Measurements from ENCODE around the gene UBASH3B.

Gene UBASH3B

GRCh38 chr11:122681735-122682134, 26.2 kb downstream of the UBASH3B start:
- no peak overlapping the region for H2AFZ ChIP-seq (ENCODE audit: low read length)

GRCh38 chr11:122682464-122682863, 26.9 kb downstream of the UBASH3B start:
- H3K79me2 ChIP-seq (ENCODE audit: insufficient read depth, low read length), result peaks cover 100% of the 10 kb centered on the region
- H2AFZ ChIP-seq (ENCODE audit: low read length), result no peak overlapping the region
- peaks cover 43% of the 10 kb centered on the region for H3K4me1 ChIP-seq (ENCODE audit: insufficient read depth, low read length, poor library complexity, severe bottlenecking)
- H3F3A ChIP-seq (ENCODE audit: low read depth), result no peaks in the 10 kb centered on the region
- H3K4me3 ChIP-seq (ENCODE audit: low read length, poor library complexity, severe bottlenecking), result no peak overlapping the region
- H3K4me2 ChIP-seq (ENCODE audit: low read depth, low read length, poor library complexity, severe bottlenecking), result no peak overlapping the region
- no peaks in the 10 kb centered on the region for H3K9me3 ChIP-seq (ENCODE audit: insufficient read depth, low read depth, low read length)
- H4K20me1 ChIP-seq (ENCODE audit: insufficient read depth, low read length, poor library complexity, severe bottlenecking), result peaks cover 17% of the 10 kb centered on the region
- no peak overlapping the region for H3K9ac ChIP-seq (ENCODE audit: low read depth, low read length, poor library complexity, severe bottlenecking)
- no peaks in the 10 kb centered on the region for H3K27me3 ChIP-seq (ENCODE audit: insufficient read depth, low read length, poor library complexity, severe bottlenecking)
- TF ChIP-seq EZH2phosphoT487 (IDR thresholded peaks at IDR 0.05; ENCODE audit: borderline replicate concordance) (no peak), CTCF (conservative IDR thresholded peaks at IDR 0.05; ENCODE audit: low read length) (no peak)
- no peaks in the 10 kb centered on the region for H3K9me2 ChIP-seq (replicated peaks; ENCODE audit: low read depth, low read length)
- H3K36me3 ChIP-seq (ENCODE audit: insufficient read depth, low read length), result peaks cover 31% of the 10 kb centered on the region; the same call in 1 of the 2 replicates

More at GRCh38 chr11:122681735-122682134, 26.2 kb downstream of the UBASH3B start:
- H3K4me2 ChIP-seq (ENCODE audit: low read depth, low read length, poor library complexity, severe bottlenecking), result no peak overlapping the region
- peaks cover 100% of the 10 kb centered on the region for H3K79me2 ChIP-seq (ENCODE audit: insufficient read depth, low read length)
- peaks cover 32% of the 10 kb centered on the region; the same call in 1 of the 2 replicates for H3K36me3 ChIP-seq (ENCODE audit: insufficient read depth, low read length)
- no peak overlapping the region for H3K4me3 ChIP-seq (ENCODE audit: low read length, poor library complexity, severe bottlenecking)
- H3K27me3 ChIP-seq (ENCODE audit: insufficient read depth, low read length, poor library complexity, severe bottlenecking), result no peaks in the 10 kb centered on the region
- peak overlapping the region; percentile 41 for H3K9ac ChIP-seq (ENCODE audit: low read depth, low read length, poor library complexity, severe bottlenecking)
- TF ChIP-seq EZH2phosphoT487 (IDR thresholded peaks at IDR 0.05; ENCODE audit: borderline replicate concordance), result no peak
- TF ChIP-seq CTCF (conservative IDR thresholded peaks at IDR 0.05; ENCODE audit: low read length), result peak; percentile 29
- H3K9me2 ChIP-seq (replicated peaks; ENCODE audit: low read depth, low read length), result no peaks in the 10 kb centered on the region
- H3K9me3 ChIP-seq (ENCODE audit: insufficient read depth, low read depth, low read length), result no peaks in the 10 kb centered on the region
- peaks cover 47% of the 10 kb centered on the region for H3K4me1 ChIP-seq (ENCODE audit: insufficient read depth, low read length, poor library complexity, severe bottlenecking)
- no peaks in the 10 kb centered on the region for H3F3A ChIP-seq (ENCODE audit: low read depth)
- H4K20me1 ChIP-seq (ENCODE audit: insufficient read depth, low read length, poor library complexity, severe bottlenecking), result peaks cover 17% of the 10 kb centered on the region

- peaks cover 17% of the 10 kb centered on the region for H4K20me1 ChIP-seq (ENCODE audit: insufficient read depth, low read length, poor library complexity, severe bottlenecking)
- H3K79me2 ChIP-seq (ENCODE audit: insufficient read depth, low read length), result peaks cover 95% of the 10 kb centered on the region
- no peak overlapping the region for H2AFZ ChIP-seq (ENCODE audit: low read length)
- H3K4me1 ChIP-seq (ENCODE audit: insufficient read depth, low read length, poor library complexity, severe bottlenecking), result peaks cover 59% of the 10 kb centered on the region
- no peaks in the 10 kb centered on the region for H3K27me3 ChIP-seq (ENCODE audit: insufficient read depth, low read length, poor library complexity, severe bottlenecking)
- H3K9me3 ChIP-seq (ENCODE audit: insufficient read depth, low read depth, low read length), result no peaks in the 10 kb centered on the region
- no peaks in the 10 kb centered on the region for H3K9me2 ChIP-seq (replicated peaks; ENCODE audit: low read depth, low read length)
- H3F3A ChIP-seq (ENCODE audit: low read depth), result no peaks in the 10 kb centered on the region
- no peak overlapping the region for H3K4me3 ChIP-seq (ENCODE audit: low read length, poor library complexity, severe bottlenecking)
- H3K4me2 ChIP-seq (ENCODE audit: low read depth, low read length, poor library complexity, severe bottlenecking), result no peak overlapping the region
- peaks cover 30% of the 10 kb centered on the region; the same call in 1 of the 2 replicates for H3K36me3 ChIP-seq (ENCODE audit: insufficient read depth, low read length)
- no peak for TF ChIP-seq CTCF (conservative IDR thresholded peaks at IDR 0.05; ENCODE audit: low read length)
- no peak for TF ChIP-seq EZH2phosphoT487 (IDR thresholded peaks at IDR 0.05; ENCODE audit: borderline replicate concordance)
- no peak overlapping the region for H3K9ac ChIP-seq (ENCODE audit: low read depth, low read length, poor library complexity, severe bottlenecking)
These were observed 29.5 kb downstream of the UBASH3B start for GRCh38 chr11:122685041-122685440.
